Activated CD4-positive, alpha-beta T cell treated with anti-CD3 and anti-CD28 coated beads, Interleukin-2, amount 10 ng/mL, durations not matched to agents 7 days and 5 days (primary cell): ENCODE data around the gene FAM200B. TPM values are rescaled to one million over a fixed set of nuclear protein-coding genes. Genes with fewer than 3 reads are reported as not detected.
A peak's percentile ranks its signal among the peaks of the same experiment; 100 is the strongest.
"Not testable (repeated sequence)": the region's sequence is repeated elsewhere in the genome, so short reads cannot be mapped to it uniquely, and the experiment has no call there.

ENCODE experiments used
- CTCF ChIA-PET: fragments of 350-600 bp; sonication (Branson Sonifier 250); formaldehyde crosslinking; loops from one replicate; lab custom pipeline; 2021; ENCODE audit warnings: antibody characterized with exemption; lab: Charles Lee
- POLR2A ChIA-PET: fragments of 350-600 bp; sonication (Branson Sonifier 250); formaldehyde crosslinking; loops from one replicate; lab custom pipeline; 2021; ENCODE audit warnings: antibody characterized with exemption; lab: Charles Lee
- DNase-seq: peaks from one replicate; pipeline ENCODE4 v3.0.0-alpha.2; 2020
- H3K27ac Mint-ChIP-seq: one replicate; pipeline ENCODE4 v1.8.0; 2021; ENCODE audit warnings: mild to moderate bottlenecking, moderate library complexity, mixed read lengths
- H3K27me3 Mint-ChIP-seq: one replicate; pipeline ENCODE4 v1.8.0; 2021; ENCODE audit warnings: mixed read lengths
- H3K36me3 Mint-ChIP-seq: one replicate; pipeline ENCODE4 v1.8.0; 2021; ENCODE audit warnings: low read depth, mixed read lengths
- H3K4me1 Mint-ChIP-seq: one replicate; pipeline ENCODE4 v1.8.0; 2021; ENCODE audit warnings: mixed read lengths
- H3K4me3 Mint-ChIP-seq: one replicate; pipeline ENCODE4 v1.8.0; 2021; ENCODE audit warnings: mild to moderate bottlenecking, moderate library complexity, mixed read lengths
- H3K9me3 Mint-ChIP-seq: one replicate; pipeline ENCODE4 v1.8.0; 2021; ENCODE audit warnings: mixed read lengths
- total RNA-seq, 2 experiments: library from RNA; stranded (reverse); gene quantifications; one replicate each; pipeline ENCODE4 v1.2.3, GENCODE V29; 2021

Gene FAM200B
- total RNA-seq, 2 experiments from 2014 or later, result 15.9 to 24.3 TPM

GRCh38 chr4:15729910-15730533, 48.4 kb downstream of the FAM200B start:
- Mint-ChIP-seq H3K27me3 (no peaks in the 10 kb centered on the region), H3K4me1 (peaks cover 25% of the 10 kb centered on the region), H3K27ac (no peak overlapping the region), H3K9me3 (peaks cover 5% of the 10 kb centered on the region), H3K36me3 (peaks cover 10% of the 10 kb centered on the region), H3K4me3 (no peak overlapping the region)
- peak; percentile 52 for DNase-seq
- CTCF ChIA-PET, result interaction anchor here (0.9 to 1.4 kb wide), 2 partner anchors 19 to 226 kb away, joined by 3 to 4 read pairs; no protein-coding TSS in a partner anchor
- POLR2A ChIA-PET, result no interaction called here

- ChIA-PET CTCF (interaction anchor here (1.2 to 2.5 kb wide), 5 partner anchors 10 to 49 kb away, joined by 3 to 11 read pairs (median 4); partner anchors contain the start of gene CD38), POLR2A (interaction anchor here (0.6 kb wide), 1 partner anchor 53 kb away, joined by 4 read pairs; no protein-coding TSS in a partner anchor)
- DNase-seq, H3K27me3 Mint-ChIP-seq, H3K4me3 Mint-ChIP-seq, H3K27ac Mint-ChIP-seq: not testable (repeated sequence)
- Mint-ChIP-seq H3K4me1 (peaks cover 35% of the 10 kb centered on the region), H3K36me3 (peaks cover 14% of the 10 kb centered on the region), H3K9me3 (peaks cover 18% of the 10 kb centered on the region)
Measured at GRCh38 chr4:15733061-15733460, 51.4 kb downstream of the FAM200B start.

- DNase-seq, result no peak
- no peak overlapping the region for H3K4me3 Mint-ChIP-seq
- H3K27ac Mint-ChIP-seq, result no peak overlapping the region
- peaks cover 34% of the 10 kb centered on the region for H3K4me1 Mint-ChIP-seq
- H3K27me3 Mint-ChIP-seq, result no peaks in the 10 kb centered on the region
- H3K9me3 Mint-ChIP-seq, result peaks cover 23% of the 10 kb centered on the region
- H3K36me3 Mint-ChIP-seq, result peaks cover 18% of the 10 kb centered on the region
- POLR2A ChIA-PET, result no interaction called here
- CTCF ChIA-PET, result no interaction called here
Measured at GRCh38 chr4:15735536-15735935, 53.9 kb downstream of the FAM200B start.

- Mint-ChIP-seq H3K4me3 (no peak overlapping the region), H3K36me3 (peaks cover 21% of the 10 kb centered on the region), H3K27ac (peak overlapping the region; percentile 55), H3K9me3 (peaks cover 29% of the 10 kb centered on the region), H3K27me3 (no peaks in the 10 kb centered on the region), H3K4me1 (peaks cover 27% of the 10 kb centered on the region)
- POLR2A ChIA-PET, result no interaction called here
- CTCF ChIA-PET, result interaction anchor here (1.1 to 5.0 kb wide), 5 partner anchors 13 to 220 kb away, joined by 3 to 24 read pairs (median 7); no protein-coding TSS in a partner anchor
- DNase-seq, result no peak
Measured at GRCh38 chr4:15736514-15737050, 55.0 kb downstream of the FAM200B start.

GRCh38 chr4:15737255-15737654, 55.6 kb downstream of the FAM200B start:
- ChIA-PET CTCF (interaction anchor here (1.1 to 5.0 kb wide), 6 partner anchors 12 to 219 kb away, joined by 3 to 24 read pairs (median 6); no protein-coding TSS in a partner anchor), POLR2A (no interaction called here)
- Mint-ChIP-seq H3K27me3 (no peaks in the 10 kb centered on the region), H3K36me3 (peaks cover 27% of the 10 kb centered on the region), H3K27ac (no peak overlapping the region), H3K4me3 (no peak overlapping the region), H3K9me3 (peaks cover 33% of the 10 kb centered on the region), H3K4me1 (peaks cover 27% of the 10 kb centered on the region)
- no peak for DNase-seq

- Mint-ChIP-seq H3K4me3 (no peak overlapping the region), H3K27ac (no peak overlapping the region), H3K4me1 (peaks cover 28% of the 10 kb centered on the region), H3K36me3 (peaks cover 28% of the 10 kb centered on the region), H3K9me3 (peaks cover 43% of the 10 kb centered on the region), H3K27me3 (no peaks in the 10 kb centered on the region)
- DNase-seq, result no peak
- ChIA-PET POLR2A (no interaction called here), CTCF (interaction anchor here (1.2 to 5.0 kb wide), 5 partner anchors 11 to 217 kb away, joined by 3 to 24 read pairs (median 7); no protein-coding TSS in a partner anchor)
Measured at GRCh38 chr4:15738877-15739276, 57.2 kb downstream of the FAM200B start.

Other genes with a start within 250 kb of the FAM200B start
- not detected for gene CC2D2A, start 211.9 kb upstream of the FAM200B start, total RNA-seq
- gene FBXL5, start 26.5 kb upstream of the FAM200B start, total RNA-seq, result 10 to 100 TPM; 34.3 to 38.6 TPM
- 1 to 10 TPM in 1 of 2 experiments, under 1 TPM in 1; 0.82 to 1.0 TPM for gene BST1, start 21.2 kb downstream of the FAM200B start, total RNA-seq
- 10 to 100 TPM; 87.4 to 95.3 TPM for gene CD38, start 96.5 kb downstream of the FAM200B start, total RNA-seq